ENCODE measurements around the gene EPM2A. TPM values are rescaled to one million over a fixed set of nuclear protein-coding genes. Genes with fewer than 3 reads are reported as not detected.

The EPM2A gene
- total and polyA plus RNA-seq, 2 donors (not counting 1 experiment from before 2014, with no cell fraction given), result 4.1 to 8.3 TPM

- Histone ChIP-seq H3K27me3 (ENCODE audit: control insufficient read depth, insufficient read depth, low read length) (no peaks in the 10 kb centered on the region), H3K36me3 (ENCODE audit: control insufficient read depth, insufficient read depth, low read length) (no peaks in the 10 kb centered on the region), H3K9me3 (ENCODE audit: control insufficient read depth, insufficient read depth, low read depth, low read length) (no peaks in the 10 kb centered on the region), H3K4me2 (ENCODE audit: extremely low read depth, insufficient read depth, low read length) (no peak overlapping the region), H3K9ac (ENCODE audit: insufficient read depth, low read length) (no peak overlapping the region), H3K27ac (ENCODE audit: insufficient read depth, low read length) (no peak overlapping the region), H4K20me1 (ENCODE audit: control insufficient read depth, extremely low read depth, insufficient read depth, low read length) (no peaks in the 10 kb centered on the region), H3K4me3 (replicated peaks in 1 of 4; ENCODE audit: control extremely low read depth in 1 of 4, insufficient read depth in 1 of 4, low read depth in 3 of 4, low read length in 4 of 4) (no peak overlapping the region), H3K4me1 (ENCODE audit: control insufficient read depth, extremely low read depth, insufficient read depth, low read length) (no peaks in the 10 kb centered on the region), H2AFZ (ENCODE audit: low read length) (no peak overlapping the region), H3K79me2 (ENCODE audit: control insufficient read depth, insufficient read depth, low read length) (no peaks in the 10 kb centered on the region)
- no peak for DNase-seq (ENCODE audit: low read depth in 2 of 2)
- TF ChIP-seq, protein P1, sequence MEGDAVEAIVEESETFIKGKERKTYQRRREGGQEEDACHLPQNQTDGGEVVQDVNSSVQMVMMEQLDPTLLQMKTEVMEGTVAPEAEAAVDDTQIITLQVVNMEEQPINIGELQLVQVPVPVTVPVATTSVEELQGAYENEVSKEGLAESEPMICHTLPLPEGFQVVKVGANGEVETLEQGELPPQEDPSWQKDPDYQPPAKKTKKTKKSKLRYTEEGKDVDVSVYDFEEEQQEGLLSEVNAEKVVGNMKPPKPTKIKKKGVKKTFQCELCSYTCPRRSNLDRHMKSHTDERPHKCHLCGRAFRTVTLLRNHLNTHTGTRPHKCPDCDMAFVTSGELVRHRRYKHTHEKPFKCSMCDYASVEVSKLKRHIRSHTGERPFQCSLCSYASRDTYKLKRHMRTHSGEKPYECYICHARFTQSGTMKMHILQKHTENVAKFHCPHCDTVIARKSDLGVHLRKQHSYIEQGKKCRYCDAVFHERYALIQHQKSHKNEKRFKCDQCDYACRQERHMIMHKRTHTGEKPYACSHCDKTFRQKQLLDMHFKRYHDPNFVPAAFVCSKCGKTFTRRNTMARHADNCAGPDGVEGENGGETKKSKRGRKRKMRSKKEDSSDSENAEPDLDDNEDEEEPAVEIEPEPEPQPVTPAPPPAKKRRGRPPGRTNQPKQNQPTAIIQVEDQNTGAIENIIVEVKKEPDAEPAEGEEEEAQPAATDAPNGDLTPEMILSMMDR (conservative IDR thresholded peaks at IDR 0.05 in 1 of 2, IDR thresholded peaks at IDR 0.05 in 1 of 2; ENCODE audit: low read depth in 1 of 2, low read length in 2 of 2), result no peak
- no peak for TF ChIP-seq EZH2 (IDR thresholded peaks at IDR 0.05; ENCODE audit: low read length, missing control alignments)
These were observed 131.9 kb downstream of the EPM2A start for GRCh38 chr6:145603424-145603833.

- Histone ChIP-seq H4K20me1 (ENCODE audit: control insufficient read depth, extremely low read depth, insufficient read depth, low read length) (no peaks in the 10 kb centered on the region), H3K4me2 (ENCODE audit: extremely low read depth, insufficient read depth, low read length) (no peak overlapping the region), H3K27ac (ENCODE audit: insufficient read depth, low read length) (no peak overlapping the region), H3K9me3 (ENCODE audit: control insufficient read depth, insufficient read depth, low read depth, low read length) (no peaks in the 10 kb centered on the region), H2AFZ (ENCODE audit: low read length) (no peak overlapping the region), H3K9ac (ENCODE audit: insufficient read depth, low read length) (no peak overlapping the region), H3K4me1 (ENCODE audit: control insufficient read depth, extremely low read depth, insufficient read depth, low read length) (no peaks in the 10 kb centered on the region), H3K4me3 (replicated peaks in 1 of 4; ENCODE audit: control extremely low read depth in 1 of 4, insufficient read depth in 1 of 4, low read depth in 3 of 4, low read length in 4 of 4) (no peak overlapping the region), H3K79me2 (ENCODE audit: control insufficient read depth, insufficient read depth, low read length) (no peaks in the 10 kb centered on the region), H3K36me3 (ENCODE audit: control insufficient read depth, insufficient read depth, low read length) (no peaks in the 10 kb centered on the region), H3K27me3 (ENCODE audit: control insufficient read depth, insufficient read depth, low read length) (no peaks in the 10 kb centered on the region)
- TF ChIP-seq EZH2 (IDR thresholded peaks at IDR 0.05; ENCODE audit: low read length, missing control alignments), result no peak
- TF ChIP-seq, protein P1 (conservative IDR thresholded peaks at IDR 0.05 in 1 of 2, IDR thresholded peaks at IDR 0.05 in 1 of 2; ENCODE audit: low read depth in 1 of 2, low read length in 2 of 2), result no peak
- no peak for DNase-seq (ENCODE audit: low read depth in 2 of 2)
These were observed 132.5 kb downstream of the EPM2A start for GRCh38 chr6:145602726-145603326.

- no peaks in the 10 kb centered on the region for H3K9me3 ChIP-seq (ENCODE audit: control insufficient read depth, insufficient read depth, low read depth, low read length)
- H2AFZ ChIP-seq (ENCODE audit: low read length), result no peak overlapping the region
- TF ChIP-seq, protein P1 (conservative IDR thresholded peaks at IDR 0.05 in 1 of 2, IDR thresholded peaks at IDR 0.05 in 1 of 2; ENCODE audit: low read depth in 1 of 2, low read length in 2 of 2), result no peak
- no peak for TF ChIP-seq EZH2 (IDR thresholded peaks at IDR 0.05; ENCODE audit: low read length, missing control alignments)
- H3K9ac ChIP-seq (ENCODE audit: insufficient read depth, low read length), result no peak overlapping the region
- no peaks in the 10 kb centered on the region for H3K79me2 ChIP-seq (ENCODE audit: control insufficient read depth, insufficient read depth, low read length)
- H3K4me1 ChIP-seq (ENCODE audit: control insufficient read depth, extremely low read depth, insufficient read depth, low read length), result no peaks in the 10 kb centered on the region
- no peaks in the 10 kb centered on the region for H3K36me3 ChIP-seq (ENCODE audit: control insufficient read depth, insufficient read depth, low read length)
- no peak for DNase-seq (ENCODE audit: low read depth in 2 of 2)
- H3K4me3 ChIP-seq (replicated peaks in 1 of 4; ENCODE audit: control extremely low read depth in 1 of 4, insufficient read depth in 1 of 4, low read depth in 3 of 4, low read length in 4 of 4), result no peak overlapping the region
- no peak overlapping the region for H3K4me2 ChIP-seq (ENCODE audit: extremely low read depth, insufficient read depth, low read length)
- no peaks in the 10 kb centered on the region for H4K20me1 ChIP-seq (ENCODE audit: control insufficient read depth, extremely low read depth, insufficient read depth, low read length)
- H3K27me3 ChIP-seq (ENCODE audit: control insufficient read depth, insufficient read depth, low read length), result no peaks in the 10 kb centered on the region
- no peak overlapping the region for H3K27ac ChIP-seq (ENCODE audit: insufficient read depth, low read length)
These were observed 133.9 kb downstream of the EPM2A start for GRCh38 chr6:145601397-145601796.
